Ascending aorta (tissue), 2 donors: ENCODE results near the gene OR10G7. TPM values are rescaled to one million over a fixed set of nuclear protein-coding genes. Genes with fewer than 3 reads are reported as not detected.

Experiments used
- DNase-seq, 2 donors: peaks; one replicate each; pipeline ENCODE4 v3.0.0-alpha.2; 2019; ENCODE audit warnings: low spot score in 2 of 2
- H3K27ac ChIP-seq, 2 donors: fragments of 200-600 bp; sonication (generic); one replicate each; pipeline ENCODE4 v1.5.1; 2016 to 2017; ENCODE audit warnings: mild to moderate bottlenecking in 1 of 2
- H3K27me3 ChIP-seq: fragments of 200-600 bp; sonication (generic); one replicate; pipeline ENCODE4 v1.5.1; 2017
- H3K36me3 ChIP-seq, 2 donors: fragments of 200-600 bp; sonication (generic); one replicate each; pipeline ENCODE4 v1.5.1; 2016
- H3K4me1 ChIP-seq, 2 donors: fragments of 200-600 bp; sonication (generic); one replicate each; pipeline ENCODE4 v1.5.1; 2016 to 2017; ENCODE audit warnings: mild to moderate bottlenecking in 1 of 2
- H3K4me3 ChIP-seq, 2 donors: fragments of 200-600 bp; sonication (generic); one replicate each; pipeline ENCODE4 v1.5.1; 2016 to 2017; ENCODE audit warnings: mild to moderate bottlenecking in 1 of 2
- H3K9me3 ChIP-seq, 2 donors: fragments of 200-600 bp; sonication (generic); one replicate each; pipeline ENCODE4 v1.5.1; 2016
- intact Hi-C: fragments of 100-400 bp; cut with DNase I; formaldehyde crosslinking; loops from one replicate; pipeline ENCODE4 v1.15.1; 2023
- total RNA-seq: library from RNA; depleted of rRNA; stranded (reverse); fragments of >200 nt; gene quantifications from one replicate; pipeline ENCODE4 v1.1.0, GENCODE V29; 2016
- TF ChIP-seq, protein P1 (sequence below), 3 experiments: fragments of 200-600 bp in 2 of 3; fragments of 450-650 bp in 1 of 3; sonication (generic) in 2 of 3; IDR thresholded peaks; one replicate each; pipeline ENCODE4 v1.5.1; 2016 to 2019; ENCODE audit warnings: antibody characterized with exemption in 3 of 3, mild to moderate bottlenecking in 1 of 3, moderate library complexity in 1 of 3

The OR10G7 gene
- total RNA-seq, 1 donor from 2014 or later, result not detected

DNA sequence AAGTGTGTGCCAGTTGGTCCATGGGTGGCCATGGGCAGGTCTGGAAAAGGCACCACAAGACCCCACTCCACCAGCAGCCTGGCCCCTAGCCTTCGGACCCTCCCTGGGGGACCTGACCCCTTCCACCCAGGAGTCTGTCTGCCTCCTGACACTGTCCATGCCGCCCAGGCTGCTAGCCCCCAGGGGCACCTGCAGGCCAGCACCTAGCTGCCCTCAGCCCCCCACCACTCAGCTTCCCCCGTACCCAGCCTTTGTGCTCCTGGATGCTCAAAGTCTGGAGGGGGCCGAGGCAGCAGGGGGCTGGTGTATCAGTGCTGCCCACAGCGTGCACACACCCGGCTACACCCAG lies 34.3 kb upstream of the OR10G7 start:
- Histone ChIP-seq H3K27me3 (no peaks in the 10 kb centered on the region), H3K36me3 (no peaks in the 10 kb centered on the region), H3K4me1 (peaks cover 5% of the 10 kb centered on the region in 2 donors), H3K27ac (no peak overlapping the region), H3K9me3 (no peaks in the 10 kb centered on the region), H3K4me3 (no peak overlapping the region)
- intact Hi-C loops, result loop anchor here (10.0 kb wide), 1 partner anchor 509 kb away; no protein-coding TSS in a partner anchor
- no peak for DNase-seq
- TF ChIP-seq, protein P1, sequence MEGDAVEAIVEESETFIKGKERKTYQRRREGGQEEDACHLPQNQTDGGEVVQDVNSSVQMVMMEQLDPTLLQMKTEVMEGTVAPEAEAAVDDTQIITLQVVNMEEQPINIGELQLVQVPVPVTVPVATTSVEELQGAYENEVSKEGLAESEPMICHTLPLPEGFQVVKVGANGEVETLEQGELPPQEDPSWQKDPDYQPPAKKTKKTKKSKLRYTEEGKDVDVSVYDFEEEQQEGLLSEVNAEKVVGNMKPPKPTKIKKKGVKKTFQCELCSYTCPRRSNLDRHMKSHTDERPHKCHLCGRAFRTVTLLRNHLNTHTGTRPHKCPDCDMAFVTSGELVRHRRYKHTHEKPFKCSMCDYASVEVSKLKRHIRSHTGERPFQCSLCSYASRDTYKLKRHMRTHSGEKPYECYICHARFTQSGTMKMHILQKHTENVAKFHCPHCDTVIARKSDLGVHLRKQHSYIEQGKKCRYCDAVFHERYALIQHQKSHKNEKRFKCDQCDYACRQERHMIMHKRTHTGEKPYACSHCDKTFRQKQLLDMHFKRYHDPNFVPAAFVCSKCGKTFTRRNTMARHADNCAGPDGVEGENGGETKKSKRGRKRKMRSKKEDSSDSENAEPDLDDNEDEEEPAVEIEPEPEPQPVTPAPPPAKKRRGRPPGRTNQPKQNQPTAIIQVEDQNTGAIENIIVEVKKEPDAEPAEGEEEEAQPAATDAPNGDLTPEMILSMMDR (IDR thresholded peaks at IDR 0.05), result no peak

DNA sequence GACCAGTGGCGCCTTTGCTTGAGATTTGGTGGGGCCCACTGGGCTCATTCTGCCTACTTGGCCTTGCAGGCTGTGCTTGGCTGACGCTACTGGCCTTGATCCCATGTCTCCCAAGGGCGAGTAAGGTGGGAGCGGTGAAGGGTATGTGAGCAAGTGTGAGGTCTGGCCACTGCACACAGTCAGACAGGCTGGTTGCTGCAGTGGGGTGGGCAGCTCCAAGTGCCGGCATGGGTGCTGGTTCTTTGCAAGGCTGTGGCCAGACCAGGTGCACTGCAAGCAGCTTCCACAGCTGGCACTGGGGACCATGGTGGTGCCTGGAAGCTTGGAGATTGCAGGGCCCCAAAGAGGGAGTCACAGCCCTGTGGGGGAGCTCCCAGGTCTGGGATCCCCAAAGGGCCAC lies 33.4 kb upstream of the OR10G7 start:
- no peak overlapping the region for H3K4me3 ChIP-seq
- no peaks in the 10 kb centered on the region for H3K27me3 ChIP-seq
- peaks cover 5% of the 10 kb centered on the region in 2 donors for H3K4me1 ChIP-seq
- H3K27ac ChIP-seq, result no peak overlapping the region
- DNase-seq, result no peak
- TF ChIP-seq, protein P1 (IDR thresholded peaks at IDR 0.05), result no peak
- no peaks in the 10 kb centered on the region for H3K36me3 ChIP-seq
- H3K9me3 ChIP-seq, result no peaks in the 10 kb centered on the region
- intact Hi-C loops, result loop anchor here (10.0 kb wide), 1 partner anchor 510 kb away; no protein-coding TSS in a partner anchor

DNA sequence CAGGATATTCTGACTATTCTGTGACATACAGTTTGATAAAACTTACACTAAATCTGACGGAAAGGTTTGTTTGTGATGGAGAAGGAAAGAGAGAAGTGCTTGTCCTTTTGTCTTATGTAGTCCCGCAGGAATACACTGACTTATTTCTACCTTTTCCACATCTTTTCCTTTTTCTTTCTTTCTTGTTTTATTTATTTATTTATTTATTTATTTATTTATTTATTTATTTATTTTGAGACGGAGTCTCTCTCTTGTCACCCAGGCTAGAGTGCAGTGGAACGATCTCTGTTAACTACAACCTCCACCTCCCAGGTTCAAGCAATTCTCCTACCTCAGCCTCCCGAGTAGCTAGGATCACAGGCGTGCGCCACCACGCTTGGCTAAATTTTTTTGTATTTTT lies 31.0 kb upstream of the OR10G7 start:
- intact Hi-C loops, result loop anchor here (10.0 kb wide), 1 partner anchor 513 kb away; no protein-coding TSS in a partner anchor
- no peaks in the 10 kb centered on the region for H3K27me3 ChIP-seq
- TF ChIP-seq, protein P1 (IDR thresholded peaks at IDR 0.05), result no peak

DNA sequence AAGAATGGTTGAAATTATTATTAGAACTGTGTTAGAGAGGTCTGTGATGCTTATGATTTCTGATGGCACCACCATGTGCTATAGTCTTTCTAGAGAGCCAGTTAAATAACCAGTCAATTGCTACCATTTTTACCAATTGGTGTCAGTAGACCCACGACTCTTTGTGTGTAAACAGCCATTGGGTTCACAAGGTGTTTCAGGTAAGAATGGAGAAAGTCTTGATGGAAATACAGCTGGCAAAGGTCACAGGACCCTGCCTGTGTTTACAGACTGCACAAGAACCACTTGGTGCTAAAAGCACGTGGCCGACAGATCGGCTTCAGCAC lies 30.5 kb upstream of the OR10G7 start:
- intact Hi-C loops, result loop anchor here (1.0 to 10.0 kb wide), 3 partner anchors 124 to 513 kb away; no protein-coding TSS in a partner anchor

More for the DNA sequence above, 31.0 kb upstream of the OR10G7 start:
- Histone ChIP-seq H3K36me3 (no peaks in the 10 kb centered on the region), H3K4me3 (peak overlapping the region; percentile 18 to 49), H3K9me3 (no peaks in the 10 kb centered on the region), H3K27ac (no peak overlapping the region), H3K4me1 (peaks cover 5% of the 10 kb centered on the region in 2 donors)
- DNase-seq, result no peak

DNA sequence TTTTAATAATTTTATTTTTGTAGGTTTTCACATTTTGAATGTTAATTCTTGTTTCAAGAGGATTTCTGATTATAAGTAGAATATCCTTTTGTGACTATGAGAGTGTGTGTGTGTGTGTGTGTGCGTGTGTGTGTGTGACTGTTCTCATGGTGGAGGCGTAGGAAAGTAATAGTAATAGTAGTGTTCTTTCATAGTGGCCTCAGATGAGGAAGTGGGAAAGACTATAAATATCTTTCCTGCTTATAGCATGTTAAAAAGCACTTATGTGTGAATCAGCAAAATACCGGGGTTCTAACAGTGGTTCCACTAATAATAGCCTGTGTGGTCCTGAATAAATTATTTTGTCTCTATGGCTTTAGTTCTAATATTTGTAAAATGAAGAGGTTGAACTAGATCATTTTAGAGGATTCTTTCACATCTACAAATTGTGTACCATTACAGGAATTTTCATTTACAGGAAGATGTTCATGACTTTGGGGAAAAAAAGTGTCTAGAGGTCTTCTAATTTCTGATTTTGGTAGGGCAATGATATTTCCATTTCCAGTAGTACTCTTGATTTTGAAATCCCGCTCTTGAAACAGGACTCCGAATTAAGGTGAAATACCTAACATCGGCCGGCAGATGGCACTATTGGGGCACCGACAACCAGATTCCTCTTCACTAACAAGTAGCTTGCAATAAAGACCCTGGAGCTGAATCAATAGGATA lies 29.9 kb upstream of the OR10G7 start:
- peaks cover 5% of the 10 kb centered on the region in 2 donors for H3K4me1 ChIP-seq
- TF ChIP-seq, protein P1 (IDR thresholded peaks at IDR 0.05), result peak; percentile 46 to 75 (median 75)
- peak overlapping the region in 1 of 2 donors; percentile 49 for H3K4me3 ChIP-seq
- peak in 1 of 2 donors; percentile 69 for DNase-seq
- H3K27ac ChIP-seq, result no peak overlapping the region
- intact Hi-C loops, result loop anchor here (1.0 to 10.0 kb wide), 3 partner anchors 124 to 514 kb away; no protein-coding TSS in a partner anchor
- no peaks in the 10 kb centered on the region for H3K9me3 ChIP-seq
- no peaks in the 10 kb centered on the region for H3K27me3 ChIP-seq
- no peaks in the 10 kb centered on the region for H3K36me3 ChIP-seq

More for the DNA sequence above, 30.5 kb upstream of the OR10G7 start:
- no peak overlapping the region for H3K27ac ChIP-seq
- H3K4me3 ChIP-seq, result peak overlapping the region; percentile 18 to 49
- TF ChIP-seq, protein P1 (IDR thresholded peaks at IDR 0.05), result no peak
- H3K36me3 ChIP-seq, result no peaks in the 10 kb centered on the region
- DNase-seq, result no peak
- H3K4me1 ChIP-seq, result peaks cover 5% of the 10 kb centered on the region in 2 donors
- no peaks in the 10 kb centered on the region for H3K9me3 ChIP-seq
- no peaks in the 10 kb centered on the region for H3K27me3 ChIP-seq
